K562 (cell line): ENCODE results near the gene FADS1. TPM values are rescaled to one million over a fixed set of nuclear protein-coding genes. Genes with fewer than 3 reads are reported as not detected.

Source experiments
- BMI1 ChIP-seq: fragments of 150-350 bp; IDR thresholded peaks from 2 replicates; pipeline ENCODE4 v1.6.1; 2014; ENCODE audit warnings: low read length
- CBFB ChIP-seq: sonication (generic); formaldehyde crosslinking; IDR thresholded peaks from 2 replicates; pipeline ENCODE4 v1.4.0; 2020; ENCODE audit warnings: mild to moderate bottlenecking, missing genetic modification reagents
- DEAF1 ChIP-seq: fragments of 450-650 bp; formaldehyde crosslinking; IDR thresholded peaks from 2 replicates; pipeline ENCODE4 v1.4.0; 2020; ENCODE audit warnings: mild to moderate bottlenecking, moderate library complexity
- FOXP1 ChIP-seq: sonication (generic); formaldehyde crosslinking; IDR thresholded peaks from 2 replicates; pipeline ENCODE4 v1.8.0; 2022; ENCODE audit warnings: mild to moderate bottlenecking, missing genetic modification reagents
- HNRNPK ChIP-seq: fragments of 200-400 bp; formaldehyde crosslinking; IDR thresholded peaks from one replicate; pipeline ENCODE4 v1.6.1; 2018; ENCODE audit warnings: mild to moderate bottlenecking, low read depth, low read length; ENCODE audit not compliant: poor library complexity, severe bottlenecking
- HNRNPUL1 ChIP-seq: fragments of 200-400 bp; formaldehyde crosslinking; IDR thresholded peaks from 2 replicates; pipeline ENCODE4 v1.6.1; 2017; ENCODE audit warnings: low read length
- NCOA6 ChIP-seq: fragments of 450-650 bp; IDR thresholded peaks from 2 replicates; pipeline ENCODE4 v1.6.1; 2017; ENCODE audit warnings: mild to moderate bottlenecking
- NFIC ChIP-seq: fragments of 450-650 bp; IDR thresholded peaks from 2 replicates; pipeline ENCODE4 v1.6.1; 2017; ENCODE audit warnings: mild to moderate bottlenecking, inconsistent platforms
- PCBP1 ChIP-seq: fragments of 200-400 bp; formaldehyde crosslinking; IDR thresholded peaks from 2 replicates; pipeline ENCODE4 v1.6.1; 2018; ENCODE audit warnings: mild to moderate bottlenecking, low read depth, low read length; ENCODE audit not compliant: poor library complexity, severe bottlenecking
- RAD51 ChIP-seq: fragments of 450-650 bp; IDR thresholded peaks from 2 replicates; pipeline ENCODE4 v1.7.1; 2016; ENCODE audit warnings: low read depth, mild to moderate bottlenecking, borderline replicate concordance
- RCOR1 ChIP-seq, 2 experiments: IDR thresholded peaks; 2 replicates each; pipeline ENCODE4 v1.6.1; 2012; ENCODE audit warnings: low read depth in 2 of 2, low read length in 2 of 2, borderline replicate concordance in 1 of 2, improper control_type of control experiment in 1 of 2
- SMAD1 ChIP-seq: fragments of 150-350 bp; IDR thresholded peaks from 2 replicates; pipeline ENCODE4 v1.6.1; 2014; ENCODE audit warnings: low read length, low read depth; ENCODE audit not compliant: partially characterized antibody
- TCF3 ChIP-seq: sonication (generic); formaldehyde crosslinking; IDR thresholded peaks from 2 replicates; pipeline ENCODE4 v1.4.0; 2020; ENCODE audit warnings: mild to moderate bottlenecking, missing genetic modification reagents
- ZNF583 ChIP-seq: fragments of 250-450 bp; sonication (Bioruptor Pico); IDR thresholded peaks from 2 replicates; pipeline ENCODE4 v1.4.0; 2020
- ZNF717 ChIP-seq: fragments of 250-450 bp; sonication (Bioruptor Pico); IDR thresholded peaks from 2 replicates; pipeline ENCODE4 v1.5.0; 2021
- polyA plus RNA-seq, 8 experiments: library from polyadenylated mRNA; depleted of rRNA in 4 of 8; stranded (reverse) in 5 of 8; unstranded in 3 of 8; fragments of >200 nt; fragmentation: Nextera tagmentation in 2 of 8; fragmentation: Illumina TruSeq in 1 of 8; extraction: Ambion mirVana in 2 of 8; extraction: Trizol in 1 of 8; gene quantifications; 2 replicates each; pipeline versions ENCODE4 v1.2.1 to v1.2.3, GENCODE V29; 2011 to 2014; ENCODE audit warnings: inconsistent platforms in 1 of 8, missing spikeins in 1 of 8
- total RNA-seq, 7 experiments: library from RNA; depleted of rRNA in 6 of 7; stranded (reverse); fragments of >200 nt in 6 of 7; fragmentation: Illumina TruSeq in 2 of 7; extraction: Trizol in 2 of 7; gene quantifications; 2 replicates each; pipeline versions ENCODE4 v1.2.1 to v1.2.3, GENCODE V29; 2011 to 2021; ENCODE audit warnings: low replicate concordance in 1 of 7
- TF ChIP-seq, protein P1 (sequence below): fragments of 250-450 bp; sonication (Bioruptor Pico); IDR thresholded peaks from 2 replicates; pipeline ENCODE4 v1.4.0; 2020; ENCODE audit warnings: mild to moderate bottlenecking, moderate library complexity
- TF ChIP-seq, protein P2 (sequence below): conservative IDR thresholded peaks from 2 replicates; pipeline ENCODE4 v1.6.1; 2011; ENCODE audit warnings: low read depth, mild to moderate bottlenecking, low read length; ENCODE audit not compliant: control insufficient read depth
- TF ChIP-seq, protein P3 (sequence below): fragments of 250-450 bp; sonication (Bioruptor Pico); IDR thresholded peaks from 2 replicates; pipeline ENCODE4 v1.8.0; 2022; ENCODE audit warnings: moderate library complexity, mild to moderate bottlenecking, inconsistent platforms
- TF ChIP-seq, protein P4 (sequence below): sonication (generic); formaldehyde crosslinking; IDR thresholded peaks from 2 replicates; pipeline ENCODE4 v1.8.1; 2022; ENCODE audit warnings: missing genetic modification reagents

The FADS1 gene
- total and polyA plus RNA-seq, 9 of the 15 experiments (the other 6 are each of a cell fraction or from before 2014, with no cell fraction given) = 110 to 864 (median 364) TPM

DNA sequence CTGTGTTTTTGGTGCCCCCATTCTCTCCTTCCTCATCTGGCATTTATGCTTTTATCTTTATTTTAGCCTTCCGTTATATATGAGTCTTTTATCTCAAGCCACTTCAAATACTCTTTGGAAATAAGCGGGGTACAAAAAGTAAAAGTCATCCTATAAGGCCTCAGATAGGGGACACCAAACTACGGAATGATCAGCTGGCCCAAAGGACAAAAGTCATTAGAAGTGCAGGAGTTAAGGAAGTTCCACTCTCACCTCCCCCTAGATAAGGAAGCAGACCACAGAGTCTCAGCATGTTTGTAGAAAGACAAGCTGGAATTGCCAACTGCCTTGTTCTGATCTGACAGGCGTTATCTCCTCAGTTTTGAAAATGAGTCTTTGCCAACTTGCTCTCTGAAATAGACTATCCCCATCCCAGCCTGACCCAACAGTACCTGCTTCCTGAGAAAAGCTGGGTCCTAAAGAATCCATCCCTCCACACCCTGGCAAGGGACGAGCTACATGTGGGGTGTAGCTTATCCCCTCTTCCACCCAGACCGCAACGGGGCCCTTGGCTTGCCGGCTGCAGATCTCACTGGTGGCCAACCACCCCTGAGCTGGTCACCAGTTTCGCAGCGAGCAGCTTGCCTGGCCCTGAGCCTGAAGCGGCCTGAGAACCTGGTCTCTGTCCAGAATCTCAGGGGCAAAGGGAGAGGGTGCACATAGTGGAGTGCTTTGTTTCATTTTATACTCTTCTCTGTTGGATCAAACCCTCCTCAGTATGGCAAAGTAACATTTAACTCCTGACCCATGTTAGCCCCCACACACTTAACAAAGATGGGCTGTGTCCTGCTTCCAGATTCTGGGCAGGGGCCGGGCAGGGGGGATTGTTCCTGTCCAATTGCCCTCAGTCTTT is 25.1 kb upstream of the FADS1 start (continued):
- TF ChIP-seq, protein P1, sequence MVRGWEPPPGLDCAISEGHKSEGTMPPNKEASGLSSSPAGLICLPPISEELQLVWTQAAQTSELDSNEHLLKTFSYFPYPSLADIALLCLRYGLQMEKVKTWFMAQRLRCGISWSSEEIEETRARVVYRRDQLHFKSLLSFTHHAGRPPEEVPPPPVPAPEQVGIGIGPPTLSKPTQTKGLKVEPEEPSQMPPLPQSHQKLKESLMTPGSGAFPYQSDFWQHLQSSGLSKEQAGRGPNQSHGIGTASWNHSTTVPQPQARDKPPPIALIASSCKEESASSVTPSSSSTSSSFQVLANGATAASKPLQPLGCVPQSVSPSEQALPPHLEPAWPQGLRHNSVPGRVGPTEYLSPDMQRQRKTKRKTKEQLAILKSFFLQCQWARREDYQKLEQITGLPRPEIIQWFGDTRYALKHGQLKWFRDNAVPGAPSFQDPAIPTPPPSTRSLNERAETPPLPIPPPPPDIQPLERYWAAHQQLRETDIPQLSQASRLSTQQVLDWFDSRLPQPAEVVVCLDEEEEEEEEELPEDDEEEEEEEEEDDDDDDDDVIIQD (CRISPR knock-in tag) = no peak
- TF ChIP-seq SMAD1 = peak; percentile 72
- 0 out of 2 replicates have a peak, but pooled peaks have one; percentile 76 for TF ChIP-seq CBFB (CRISPR knock-in tag)
- peak; percentile 52; the same call in 1 of the 2 replicates for TF ChIP-seq RAD51
- no peak for TF ChIP-seq BMI1
- TF ChIP-seq ZNF717 = no peak
- TF ChIP-seq DEAF1 = no peak
- TF ChIP-seq NFIC = peak; percentile 88
- TF ChIP-seq, protein P2, sequence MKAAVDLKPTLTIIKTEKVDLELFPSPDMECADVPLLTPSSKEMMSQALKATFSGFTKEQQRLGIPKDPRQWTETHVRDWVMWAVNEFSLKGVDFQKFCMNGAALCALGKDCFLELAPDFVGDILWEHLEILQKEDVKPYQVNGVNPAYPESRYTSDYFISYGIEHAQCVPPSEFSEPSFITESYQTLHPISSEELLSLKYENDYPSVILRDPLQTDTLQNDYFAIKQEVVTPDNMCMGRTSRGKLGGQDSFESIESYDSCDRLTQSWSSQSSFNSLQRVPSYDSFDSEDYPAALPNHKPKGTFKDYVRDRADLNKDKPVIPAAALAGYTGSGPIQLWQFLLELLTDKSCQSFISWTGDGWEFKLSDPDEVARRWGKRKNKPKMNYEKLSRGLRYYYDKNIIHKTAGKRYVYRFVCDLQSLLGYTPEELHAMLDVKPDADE = no peak
- TF ChIP-seq, protein P3, sequence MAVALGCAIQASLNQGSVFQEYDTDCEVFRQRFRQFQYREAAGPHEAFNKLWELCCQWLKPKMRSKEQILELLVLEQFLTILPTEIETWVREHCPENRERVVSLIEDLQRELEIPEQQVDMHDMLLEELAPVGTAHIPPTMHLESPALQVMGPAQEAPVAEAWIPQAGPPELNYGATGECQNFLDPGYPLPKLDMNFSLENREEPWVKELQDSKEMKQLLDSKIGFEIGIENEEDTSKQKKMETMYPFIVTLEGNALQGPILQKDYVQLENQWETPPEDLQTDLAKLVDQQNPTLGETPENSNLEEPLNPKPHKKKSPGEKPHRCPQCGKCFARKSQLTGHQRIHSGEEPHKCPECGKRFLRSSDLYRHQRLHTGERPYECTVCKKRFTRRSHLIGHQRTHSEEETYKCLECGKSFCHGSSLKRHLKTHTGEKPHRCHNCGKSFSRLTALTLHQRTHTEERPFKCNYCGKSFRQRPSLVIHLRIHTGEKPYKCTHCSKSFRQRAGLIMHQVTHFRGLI (CRISPR knock-in tag) = peak; percentile 54; the same call in 1 of the 2 replicates
- TF ChIP-seq ZNF583 (CRISPR knock-in tag) = peak; percentile 75
- TF ChIP-seq FOXP1 (CRISPR knock-in tag) = no peak; the same call in 1 of the 2 replicates
- TF ChIP-seq HNRNPK = no peak
- TF ChIP-seq TCF3 (CRISPR knock-in tag) = peak; percentile 90
- TF ChIP-seq PCBP1 = no peak
- TF ChIP-seq, protein P4, sequence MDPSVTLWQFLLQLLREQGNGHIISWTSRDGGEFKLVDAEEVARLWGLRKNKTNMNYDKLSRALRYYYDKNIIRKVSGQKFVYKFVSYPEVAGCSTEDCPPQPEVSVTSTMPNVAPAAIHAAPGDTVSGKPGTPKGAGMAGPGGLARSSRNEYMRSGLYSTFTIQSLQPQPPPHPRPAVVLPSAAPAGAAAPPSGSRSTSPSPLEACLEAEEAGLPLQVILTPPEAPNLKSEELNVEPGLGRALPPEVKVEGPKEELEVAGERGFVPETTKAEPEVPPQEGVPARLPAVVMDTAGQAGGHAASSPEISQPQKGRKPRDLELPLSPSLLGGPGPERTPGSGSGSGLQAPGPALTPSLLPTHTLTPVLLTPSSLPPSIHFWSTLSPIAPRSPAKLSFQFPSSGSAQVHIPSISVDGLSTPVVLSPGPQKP (CRISPR knock-in tag) = no peak
- TF ChIP-seq HNRNPUL1 = no peak
- no peak; the same call in 1 of the 2 replicates for TF ChIP-seq NCOA6
- peak in 1 of 2 experiments; percentile 85; a peak in 2 of 4 replicates for TF ChIP-seq RCOR1 (IDR thresholded peaks at IDR 0.05; ENCODE audit: borderline replicate concordance in 1 of 2, low read depth in 2 of 2, low read length in 2 of 2)
